GM18499 (cell line): ENCODE results near the gene PLD3.

Source experiments
- ATAC-seq: cut with Tn5 transposase; IDR thresholded peaks from one replicate; pipeline ENCODE4 v1.9.1; 2021; ENCODE audit warnings: moderate number of reproducible peaks; ENCODE audit not compliant: insufficient read depth, unreplicated experiment

The PLD3 gene

GRCh38 chr19:40348125-40348913, at the start of gene PLD3, which contains the start of gene C19orf47:
Gene PLD3 (plus strand): TSS chr19:40348695. CDS start chr19:40366484, 17,789 bp downstream.
Gene C19orf47 (minus strand): TSS chr19:40348397. CDS start chr19:40341857, 6,540 bp downstream.
- peak; percentile 84 for ATAC-seq

GRCh38 chr19:40300668-40301067, 47.8 kb upstream of the PLD3 start:
- no peak for ATAC-seq

- ATAC-seq, result no peak
These were observed 46.1 kb upstream of the PLD3 start for GRCh38 chr19:40302224-40303011.

DNA sequence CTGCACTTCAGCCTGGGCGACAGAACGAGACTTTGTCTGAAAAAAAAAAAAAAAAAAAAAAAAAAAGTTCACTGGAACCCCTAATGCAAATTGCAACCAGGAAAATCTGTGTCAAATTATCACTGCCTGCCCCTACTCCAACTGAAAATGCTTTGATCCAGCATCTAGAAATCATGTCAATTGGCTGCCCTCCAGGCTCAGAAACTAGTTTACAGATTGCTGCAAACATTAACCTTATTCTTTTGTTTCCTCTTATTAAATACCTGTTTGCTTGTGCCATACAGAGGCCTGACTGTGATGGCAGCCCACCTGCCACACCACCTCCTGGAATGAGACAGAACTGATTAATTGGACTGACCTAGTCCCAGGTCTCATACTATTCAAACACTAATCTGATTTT, 44.7 kb upstream of the PLD3 start:
- ATAC-seq, result no peak

DNA sequence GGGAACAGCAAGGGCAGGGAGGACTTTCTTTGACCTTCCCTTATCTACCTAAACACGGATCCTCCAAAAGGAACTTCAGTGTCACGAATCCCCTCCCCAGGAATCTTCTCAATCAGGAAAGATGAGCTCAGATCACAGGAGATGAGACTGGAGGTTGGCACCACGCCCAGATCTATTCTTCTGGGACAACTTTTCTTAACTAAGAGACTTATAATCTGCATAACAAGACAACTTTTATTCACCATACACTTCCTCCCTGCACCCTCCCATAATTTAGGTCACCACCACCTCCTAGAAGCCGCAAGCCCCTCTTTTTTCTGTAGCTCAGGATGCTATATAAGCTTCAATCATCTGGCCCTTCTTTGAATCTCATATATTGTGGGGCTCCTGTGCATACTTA, 44.2 kb upstream of the PLD3 start:
- no peak for ATAC-seq

GRCh38 chr19:40305403-40305802, 43.1 kb upstream of the PLD3 start:
- ATAC-seq, result no peak

- ATAC-seq, result no peak
These were observed 38.8 kb upstream of the PLD3 start for GRCh38 chr19:40309666-40310065.

DNA sequence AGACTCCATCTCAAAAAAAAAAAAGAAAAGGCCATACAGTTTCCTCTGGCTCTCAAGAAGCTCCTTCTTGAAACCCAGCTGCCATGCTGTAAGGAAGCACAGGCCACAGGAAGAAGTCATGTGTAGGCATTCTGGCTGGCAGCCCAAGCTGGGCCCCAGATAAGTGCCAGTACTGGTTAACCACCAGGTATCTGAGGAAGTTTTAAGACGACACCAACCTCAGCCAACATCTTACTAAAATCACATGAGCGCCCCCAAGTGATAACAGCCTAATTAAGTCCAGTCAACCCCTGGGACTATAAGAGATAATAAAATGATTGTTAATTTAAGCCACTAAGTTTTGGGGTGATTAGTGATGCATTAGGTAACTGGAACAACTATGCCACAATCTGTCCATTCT, 36.0 kb upstream of the PLD3 start:
- ATAC-seq, result no peak

- no peak for ATAC-seq
These were observed 35.1 kb upstream of the PLD3 start for GRCh38 chr19:40313229-40313983.

GRCh38 chr19:40314656-40315055, 33.8 kb upstream of the PLD3 start:
- no peak for ATAC-seq

DNA sequence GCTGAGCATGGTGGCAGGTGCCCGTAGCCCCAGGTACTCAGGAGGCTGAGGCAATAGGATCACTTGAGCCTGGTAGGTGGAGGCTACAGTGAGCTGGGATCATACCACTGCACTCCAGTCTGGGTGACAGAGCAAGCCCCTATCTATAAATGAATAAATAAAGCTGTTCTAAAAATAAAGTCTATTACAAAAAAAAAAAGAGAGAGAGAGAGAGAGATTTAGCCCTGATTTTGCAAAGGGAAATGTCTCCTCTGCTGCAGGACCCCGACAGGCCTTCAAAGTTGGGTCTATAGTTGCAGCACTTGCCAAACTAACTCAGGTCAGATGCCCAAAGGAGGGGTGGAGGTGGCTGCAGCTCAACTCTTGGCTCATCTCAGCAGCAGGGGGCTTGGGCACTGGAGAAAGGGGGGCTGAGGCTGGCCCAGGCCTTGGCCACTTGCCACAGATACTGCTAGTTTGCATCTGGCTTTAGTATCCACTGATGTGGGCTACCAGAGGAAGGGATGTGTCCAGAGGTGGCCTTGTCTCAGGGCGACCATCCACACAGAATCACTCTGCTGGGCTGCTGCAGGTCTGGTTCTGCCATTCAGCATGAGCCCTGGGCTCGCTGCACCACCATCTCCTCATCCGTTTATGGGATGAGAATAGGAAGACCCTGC, 32.6 kb upstream of the PLD3 start:
- ATAC-seq, result no peak

DNA sequence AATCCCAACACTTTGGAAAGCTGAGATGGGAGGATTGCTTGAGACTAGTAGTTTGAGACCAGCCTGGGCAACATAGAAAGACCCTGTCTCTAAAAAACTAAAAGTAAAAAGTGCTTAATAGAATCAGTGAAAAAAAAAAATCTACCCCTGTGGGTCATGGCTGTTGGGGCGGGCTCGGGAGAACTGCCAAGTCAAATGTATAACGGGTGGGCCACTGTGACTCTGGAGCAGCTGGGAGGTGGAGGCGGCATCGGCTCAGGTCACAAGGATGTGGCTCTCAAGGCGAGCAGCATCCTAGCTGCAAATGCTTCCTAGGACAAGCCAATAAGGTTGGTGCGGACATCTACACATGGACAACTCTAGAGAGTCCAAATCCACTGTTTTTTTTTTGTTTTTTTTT, 31.2 kb upstream of the PLD3 start:
- ATAC-seq, result no peak

- ATAC-seq, result no peak
These were observed 27.9 kb upstream of the PLD3 start for GRCh38 chr19:40320558-40320935.

GRCh38 chr19:40321076-40321475, 27.4 kb upstream of the PLD3 start:
- no peak for ATAC-seq

DNA sequence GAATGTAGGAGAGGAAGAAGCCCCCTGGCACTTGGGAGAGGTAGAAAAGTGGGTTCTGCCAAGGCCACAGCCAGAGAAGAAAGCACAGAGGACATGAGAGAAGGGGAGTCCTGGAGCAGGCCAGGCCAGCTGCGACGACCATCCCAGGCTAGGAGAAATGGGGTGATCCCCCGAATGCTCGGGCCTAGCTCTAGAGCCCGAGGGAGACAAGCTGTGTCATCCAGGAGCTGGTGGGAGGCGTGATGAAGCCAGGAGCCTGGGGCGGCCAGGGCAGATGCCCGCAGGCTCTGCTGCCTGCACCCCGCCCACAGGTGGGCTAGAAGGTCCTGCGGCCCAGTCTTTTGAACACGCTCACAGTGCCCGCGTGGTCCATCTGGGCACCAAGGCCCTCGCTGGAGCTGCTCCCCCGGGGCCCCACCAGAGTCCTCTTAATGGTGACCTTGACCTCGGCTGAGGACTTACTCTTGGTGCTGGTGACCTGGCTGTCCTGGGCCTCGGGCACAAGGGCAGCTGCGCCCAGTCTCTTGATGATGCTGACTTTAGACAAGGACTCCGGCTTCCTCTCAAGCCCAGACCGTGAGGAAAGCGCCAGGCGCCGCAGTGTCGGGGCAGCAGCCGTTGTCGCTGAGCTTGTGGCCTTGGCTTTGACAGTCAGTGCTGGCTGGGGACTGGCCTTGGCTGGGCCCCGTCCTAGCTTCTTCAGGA, 26.8 kb upstream of the PLD3 start:
- ATAC-seq, result no peak

- ATAC-seq, result no peak
These were observed 26.3 kb upstream of the PLD3 start for GRCh38 chr19:40322271-40322610.

GRCh38 chr19:40322951-40323615, 25.4 kb upstream of the PLD3 start:
- no peak for ATAC-seq

DNA sequence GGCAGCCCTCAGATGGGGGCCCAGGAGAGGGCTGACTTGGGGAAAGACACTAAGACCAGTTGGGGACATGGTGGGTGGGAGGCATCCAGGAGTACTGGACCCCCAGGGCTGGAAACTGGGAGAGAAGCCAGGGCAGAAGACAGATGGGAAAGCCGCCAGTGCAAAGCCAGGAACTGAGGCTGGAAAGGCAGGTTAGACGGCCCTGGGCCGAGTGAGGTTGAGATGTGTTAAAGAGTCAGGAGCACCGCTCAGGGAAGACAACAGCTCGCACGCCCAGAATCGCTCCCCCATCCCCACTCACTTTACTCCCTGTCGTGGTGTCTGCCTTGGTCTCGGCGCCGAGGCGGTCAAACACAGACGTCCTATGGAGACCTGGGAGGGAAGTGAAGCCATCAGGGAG, 24.8 kb upstream of the PLD3 start:
- ATAC-seq, result no peak

- no peak for ATAC-seq
These were observed 22.3 kb upstream of the PLD3 start for GRCh38 chr19:40326201-40326600.
